ENCODE data around the gene ZFP57.

Gene ZFP57

DNA sequence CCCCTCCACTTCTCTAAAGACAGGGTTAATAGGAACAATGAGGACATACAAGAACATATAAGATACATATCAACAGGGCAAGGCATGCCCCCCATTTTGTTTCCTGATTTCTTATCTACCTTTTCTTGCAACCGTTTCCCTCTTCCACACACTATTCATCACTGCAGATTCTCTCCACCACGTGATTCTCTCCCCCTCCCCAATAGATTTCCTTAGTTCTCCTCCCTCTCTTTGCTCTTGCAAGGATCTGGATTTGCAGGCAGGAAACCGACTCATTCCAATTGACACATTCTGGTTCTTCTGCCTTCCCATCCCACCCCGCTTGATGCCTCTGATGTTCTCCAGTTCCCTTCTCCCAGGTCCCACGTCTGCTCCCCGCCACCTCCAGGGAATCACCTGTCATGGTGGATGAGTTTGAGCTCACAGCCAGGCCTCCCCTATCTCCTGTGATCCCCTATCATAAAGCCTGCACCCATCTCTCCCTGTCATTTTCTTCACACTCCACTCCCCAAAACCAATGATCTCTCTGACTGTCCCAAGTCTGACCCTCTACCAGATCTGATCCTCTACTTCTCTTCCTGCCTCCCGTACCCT lies 55.5 kb downstream of the ZFP57 start:
- DNase-seq (ENCODE audit: low read depth), result no peak

DNA sequence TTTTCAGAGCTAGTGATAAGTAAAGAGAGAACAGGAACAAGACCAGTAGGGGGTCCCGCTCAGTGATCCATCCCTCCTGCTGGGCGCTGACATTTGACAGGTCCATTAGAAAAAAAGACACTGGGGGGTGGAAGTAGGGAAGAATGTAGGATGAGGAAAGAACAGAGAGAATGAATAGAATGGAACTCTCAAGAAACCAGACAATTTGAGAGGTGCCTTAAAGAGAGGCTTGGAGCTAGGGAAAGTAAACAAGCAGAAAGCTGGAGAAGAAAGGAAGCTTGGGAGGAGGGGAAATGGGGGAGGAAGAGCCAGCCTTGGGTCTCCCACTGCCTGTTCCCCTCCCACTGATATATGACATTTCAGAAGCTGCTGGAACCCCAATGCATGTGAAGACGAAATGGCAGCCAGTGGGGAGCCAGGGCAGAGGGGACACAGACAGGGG lies 56.4 kb downstream of the ZFP57 start:
- no peak for DNase-seq (ENCODE audit: low read depth)

Data from GM04504 (cell line).